Mammary epithelial cell (primary cell): ENCODE data around the gene CLEC16A.

ENCODE experiments used
- EZH2 ChIP-seq: IDR thresholded peaks from 2 replicates; pipeline ENCODE4 v1.6.1; 2012; ENCODE audit warnings: low read length, inconsistent platforms, borderline replicate concordance
- TF ChIP-seq, protein P1 (sequence below), 2 donors: IDR thresholded peaks in 1 of 2; conservative IDR thresholded peaks in 1 of 2; 2 replicates each; pipeline ENCODE4 v1.5.1; 2011 to 2012; ENCODE audit warnings: inconsistent platforms in 2 of 2, low read length in 2 of 2, mild to moderate bottlenecking in 2 of 2, control low read depth in 1 of 2, low read depth in 1 of 2; ENCODE audit not compliant: insufficient read depth in 1 of 2; ENCODE audit errors: extremely low read depth in 1 of 2

DNA sequence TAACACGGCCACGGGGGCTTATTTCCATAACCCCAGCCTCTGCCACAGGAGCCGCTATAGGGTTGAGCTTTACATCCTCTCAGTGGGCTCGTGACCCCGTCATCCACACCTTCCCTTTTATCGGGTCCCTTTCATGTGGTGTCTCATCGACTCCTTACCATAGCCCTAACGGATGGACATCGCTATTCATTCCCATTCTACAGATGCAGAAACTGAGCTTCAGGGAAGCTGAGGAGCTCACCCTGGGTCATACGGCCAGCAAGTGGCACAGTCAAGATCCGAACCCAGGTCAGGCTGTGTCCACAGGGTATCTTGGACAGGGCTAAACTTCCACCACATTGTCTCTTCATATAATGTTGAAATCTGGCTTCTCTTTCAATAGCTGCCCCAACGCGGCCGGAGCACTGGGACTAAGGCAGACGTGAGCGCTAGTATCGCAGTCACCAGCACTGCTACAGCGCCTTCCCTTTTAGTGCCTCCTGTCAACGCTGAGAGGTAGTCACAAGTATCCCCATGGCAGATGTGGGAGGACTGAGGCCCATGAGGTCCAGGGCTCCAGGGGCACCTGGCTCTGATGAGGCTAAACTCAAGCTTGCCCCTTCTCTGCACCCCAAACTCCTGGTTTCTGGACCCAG lies 260.8 kb downstream of the CLEC16A start:
- TF ChIP-seq, protein P1, sequence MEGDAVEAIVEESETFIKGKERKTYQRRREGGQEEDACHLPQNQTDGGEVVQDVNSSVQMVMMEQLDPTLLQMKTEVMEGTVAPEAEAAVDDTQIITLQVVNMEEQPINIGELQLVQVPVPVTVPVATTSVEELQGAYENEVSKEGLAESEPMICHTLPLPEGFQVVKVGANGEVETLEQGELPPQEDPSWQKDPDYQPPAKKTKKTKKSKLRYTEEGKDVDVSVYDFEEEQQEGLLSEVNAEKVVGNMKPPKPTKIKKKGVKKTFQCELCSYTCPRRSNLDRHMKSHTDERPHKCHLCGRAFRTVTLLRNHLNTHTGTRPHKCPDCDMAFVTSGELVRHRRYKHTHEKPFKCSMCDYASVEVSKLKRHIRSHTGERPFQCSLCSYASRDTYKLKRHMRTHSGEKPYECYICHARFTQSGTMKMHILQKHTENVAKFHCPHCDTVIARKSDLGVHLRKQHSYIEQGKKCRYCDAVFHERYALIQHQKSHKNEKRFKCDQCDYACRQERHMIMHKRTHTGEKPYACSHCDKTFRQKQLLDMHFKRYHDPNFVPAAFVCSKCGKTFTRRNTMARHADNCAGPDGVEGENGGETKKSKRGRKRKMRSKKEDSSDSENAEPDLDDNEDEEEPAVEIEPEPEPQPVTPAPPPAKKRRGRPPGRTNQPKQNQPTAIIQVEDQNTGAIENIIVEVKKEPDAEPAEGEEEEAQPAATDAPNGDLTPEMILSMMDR (conservative IDR thresholded peaks at IDR 0.05 in 1 of 2, IDR thresholded peaks at IDR 0.05 in 1 of 2; ENCODE audit: extremely low read depth in 1 of 2, insufficient read depth in 1 of 2, low read depth in 1 of 2, low read length in 2 of 2): no peak
- no peak for TF ChIP-seq EZH2
